ENCODE results near the gene GPATCH1.
"Not testable (repeated sequence)": the region's sequence is repeated elsewhere in the genome, so short reads cannot be mapped to it uniquely, and the experiment has no call there.

Gene GPATCH1

DNA sequence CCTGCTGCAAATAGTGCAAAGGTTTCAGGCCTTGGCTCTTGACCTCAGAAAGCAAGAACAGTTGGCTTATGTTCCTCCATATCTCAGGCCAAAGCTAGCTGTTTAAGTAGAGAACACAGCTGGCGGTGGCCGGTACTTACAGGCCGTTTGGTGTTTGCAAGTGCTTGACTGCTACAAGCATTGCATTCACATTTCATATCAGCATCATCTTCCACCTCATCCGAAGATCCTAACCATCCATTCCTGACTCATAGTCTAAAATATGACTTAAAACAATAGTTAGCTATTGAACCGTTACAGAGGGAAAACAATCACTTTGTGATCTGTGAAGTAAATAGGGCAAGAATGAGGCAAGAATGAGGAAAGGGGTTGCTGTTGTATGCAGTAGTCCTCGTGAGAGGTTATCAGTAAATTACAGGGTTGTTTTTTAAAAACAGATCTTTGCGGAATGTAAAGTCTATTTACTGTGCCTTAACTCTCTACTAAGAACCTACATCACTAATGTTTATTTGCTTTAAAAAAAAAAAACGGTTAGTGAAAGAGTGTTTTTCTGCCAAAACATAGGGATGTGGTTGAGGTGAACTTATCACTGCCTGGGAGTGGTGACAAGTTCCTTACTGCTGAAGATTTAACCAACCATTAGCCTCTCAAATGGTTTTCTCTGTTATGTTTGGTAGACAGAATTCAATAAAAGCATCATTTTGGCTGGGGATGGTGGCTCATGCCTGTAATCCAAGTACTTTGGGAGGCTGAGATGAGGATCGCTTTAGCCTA is 29.3 kb downstream of the GPATCH1 start:
- no peak for DNase-seq (ENCODE audit: low read depth in 4 of 4, low spot score in 1 of 4)

- no peak for DNase-seq (ENCODE audit: low read depth in 4 of 4, low spot score in 1 of 4)
Observed at GRCh38 chr19:33111587-33111986, 30.6 kb downstream of the GPATCH1 start.

- DNase-seq (ENCODE audit: low read depth in 4 of 4, low spot score in 1 of 4), result no peak
Observed at GRCh38 chr19:33114312-33114711, 33.3 kb downstream of the GPATCH1 start.

DNA sequence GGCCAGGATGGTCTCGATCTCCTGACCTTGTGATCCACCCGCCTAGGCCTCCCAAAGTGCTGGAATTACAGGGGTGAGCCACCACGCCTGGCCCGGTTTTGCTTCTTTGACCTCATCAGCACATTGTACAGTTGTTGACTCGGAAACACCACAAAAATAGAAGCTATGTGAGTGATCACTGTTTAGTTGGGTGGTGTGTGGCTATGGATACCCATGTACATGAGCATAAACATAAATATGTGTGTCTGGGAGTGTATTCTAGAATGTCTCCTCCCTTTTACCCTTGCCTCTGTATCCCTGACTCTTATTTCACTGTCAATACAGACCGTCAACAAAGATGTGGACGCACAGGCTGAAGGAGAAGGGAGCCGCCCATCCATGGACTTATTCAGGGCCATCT is 36.5 kb downstream of the GPATCH1 start:
- no peak for DNase-seq (ENCODE audit: low read depth in 4 of 4, low spot score in 1 of 4)

GRCh38 chr19:33118643-33119042 is 37.7 kb downstream of the GPATCH1 start:
- no peak for DNase-seq (ENCODE audit: low read depth in 4 of 4, low spot score in 1 of 4)

- no peak for DNase-seq (ENCODE audit: low read depth in 4 of 4, low spot score in 1 of 4)
Observed at GRCh38 chr19:33124207-33125098, 43.5 kb downstream of the GPATCH1 start.

DNA sequence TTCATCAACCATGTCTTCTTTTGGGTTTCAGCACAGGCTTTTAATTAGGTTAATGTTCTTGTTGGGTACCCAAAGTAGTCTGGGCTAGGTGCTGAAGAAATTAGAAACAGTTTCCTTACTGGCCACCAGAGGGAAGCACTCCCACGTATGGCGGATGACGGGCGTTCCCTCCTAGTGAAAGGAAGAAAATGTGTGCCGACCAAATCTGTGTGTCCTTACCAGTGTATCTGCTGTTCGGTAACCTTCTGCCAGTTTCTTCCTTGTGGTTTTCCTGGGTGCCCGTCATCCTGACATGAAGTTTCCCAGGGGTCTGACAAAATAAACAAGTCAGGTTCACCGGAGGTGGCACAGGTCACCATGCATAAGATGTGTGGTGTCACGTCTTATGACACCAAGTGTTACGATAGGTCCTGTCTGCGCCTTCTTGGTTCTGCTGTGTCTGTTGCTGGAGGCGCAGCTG is 45.0 kb downstream of the GPATCH1 start:
- DNase-seq (ENCODE audit: low read depth in 4 of 4, low spot score in 1 of 4), result peak; percentile 14 to 36 (median 24)

DNA sequence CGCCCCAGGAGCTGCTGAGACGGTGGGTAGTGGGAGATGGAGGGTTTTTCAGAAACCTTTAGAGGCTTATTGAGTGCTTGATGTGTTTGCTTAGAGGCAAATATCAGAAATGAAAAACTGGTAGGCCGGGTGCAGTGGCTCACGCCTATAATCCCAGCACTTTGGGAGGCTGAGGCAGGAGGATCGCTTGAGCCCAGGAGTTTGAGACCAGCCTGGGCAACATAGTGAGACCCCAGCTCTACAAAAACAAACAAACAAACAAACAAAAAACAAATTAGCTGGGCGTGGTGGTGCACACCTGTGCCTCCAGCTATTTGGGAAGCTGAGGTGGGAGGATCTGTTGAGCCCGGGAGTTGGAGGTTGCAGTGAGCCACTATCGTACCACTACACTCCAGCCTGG is 45.7 kb downstream of the GPATCH1 start:
- not testable (repeated sequence) for DNase-seq (ENCODE audit: low read depth in 4 of 4, low spot score in 1 of 4)

GRCh38 chr19:33129901-33130300 is 48.9 kb downstream of the GPATCH1 start:
- no peak for DNase-seq (ENCODE audit: low read depth in 4 of 4, low spot score in 1 of 4)

GRCh38 chr19:33130433-33130832 is 49.5 kb downstream of the GPATCH1 start:
- DNase-seq (ENCODE audit: low read depth in 4 of 4, low spot score in 1 of 4), result no peak

DNA sequence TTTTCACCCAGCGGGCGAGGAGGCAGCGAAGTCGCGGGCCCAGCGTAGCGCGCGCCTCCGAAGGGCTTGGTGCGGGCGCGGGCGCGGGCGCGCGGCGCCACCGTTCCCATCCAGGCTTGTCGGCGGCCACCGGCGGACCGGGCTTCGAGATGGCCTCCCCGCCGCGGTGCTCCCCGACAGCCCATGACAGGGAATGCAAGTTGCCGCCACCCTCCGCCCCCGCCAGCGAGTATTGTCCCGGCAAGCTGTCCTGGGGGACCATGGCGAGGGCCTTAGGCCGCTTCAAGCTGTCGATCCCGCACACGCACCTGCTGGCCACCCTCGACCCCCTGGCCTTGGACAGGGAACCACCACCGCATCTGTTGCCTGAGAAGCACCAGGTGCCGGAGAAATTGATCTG is 51.0 kb downstream of the GPATCH1 start, which contains the start of gene WDR88:
Gene WDR88 (plus strand): TSS at position 94 of the 400 bp plus-strand sequence. CDS start 56 bp downstream, at position 150.
- DNase-seq (ENCODE audit: low read depth in 4 of 4, low spot score in 1 of 4), result no peak

DNA sequence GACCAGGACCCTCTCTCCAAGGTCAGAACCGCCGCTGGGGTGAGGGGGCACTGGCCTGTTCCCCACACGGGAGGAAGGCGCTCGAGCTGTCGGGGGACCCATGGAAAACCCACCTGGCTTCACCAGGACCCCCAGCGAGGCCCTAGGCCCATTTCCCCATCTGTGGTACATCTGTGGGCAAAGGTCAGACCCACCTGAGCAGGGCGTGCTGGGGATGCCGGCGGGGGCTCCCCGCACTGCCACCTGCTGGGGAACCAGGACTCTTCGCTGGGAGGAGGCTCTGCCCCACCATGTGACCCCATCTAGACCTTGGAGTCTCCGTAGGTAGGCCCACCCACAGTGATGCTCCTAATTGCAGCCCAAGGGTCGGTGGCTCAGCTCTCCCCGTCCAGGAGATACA is 51.4 kb downstream of the GPATCH1 start:
- no peak for DNase-seq (ENCODE audit: low read depth in 4 of 4, low spot score in 1 of 4)

GRCh38 chr19:33133438-33134031 is 52.6 kb downstream of the GPATCH1 start:
- no peak for DNase-seq (ENCODE audit: low read depth in 4 of 4, low spot score in 1 of 4)

- DNase-seq (ENCODE audit: low read depth in 4 of 4, low spot score in 1 of 4), result peak in 3 of 4 experiments; percentile 24 to 65 (median 33)
Observed at GRCh38 chr19:33134571-33135041, 53.6 kb downstream of the GPATCH1 start.

DNA sequence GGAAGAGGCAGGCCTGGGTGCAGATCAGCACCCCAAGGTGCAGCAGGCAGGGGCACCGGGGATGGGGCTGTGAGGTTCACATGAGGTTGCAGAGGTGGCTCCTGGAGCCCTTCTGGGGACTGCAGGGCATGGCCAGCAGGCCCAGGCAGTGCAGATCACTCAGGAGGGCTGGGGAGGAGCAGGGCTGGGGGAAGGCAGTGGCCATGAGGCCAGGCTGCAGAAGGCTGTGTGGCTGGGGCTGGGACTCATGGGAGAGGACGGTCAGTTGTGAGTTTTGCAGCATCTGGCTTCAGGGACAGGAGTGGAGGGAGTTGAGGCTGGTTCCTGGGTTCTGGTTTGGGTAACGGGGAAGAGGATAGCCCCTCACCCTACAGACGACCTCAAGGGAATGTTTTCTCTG is 58.2 kb downstream of the GPATCH1 start:
- no peak for DNase-seq (ENCODE audit: low read depth in 4 of 4, low spot score in 1 of 4)

DNA sequence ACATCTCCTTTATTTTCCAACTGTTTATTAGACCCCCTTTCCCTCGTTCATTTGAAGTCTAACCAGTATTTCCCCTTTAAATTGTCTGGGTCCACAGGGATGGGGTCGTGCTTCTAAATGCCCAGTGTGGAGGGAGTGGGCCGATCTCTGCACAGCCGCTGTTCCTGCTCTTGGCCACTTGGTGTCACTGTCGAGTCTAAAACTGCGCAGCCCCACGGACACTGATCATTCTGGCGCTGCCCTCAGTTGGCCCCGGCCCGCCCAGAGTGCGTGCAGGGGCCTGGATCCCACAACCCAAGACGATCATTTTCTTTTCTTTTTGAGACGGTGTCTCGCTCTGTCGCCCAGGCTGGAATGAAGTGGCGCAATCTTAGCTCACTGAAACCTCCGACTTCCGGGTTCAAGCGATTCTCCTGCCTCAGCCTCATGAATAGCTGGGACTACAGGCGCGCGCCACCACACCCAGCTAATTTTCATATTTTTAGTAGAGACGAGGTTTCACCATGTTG is 63.0 kb downstream of the GPATCH1 start:
- DNase-seq (ENCODE audit: low read depth in 4 of 4, low spot score in 1 of 4), result peak; percentile 24 to 42 (median 34)

DNA sequence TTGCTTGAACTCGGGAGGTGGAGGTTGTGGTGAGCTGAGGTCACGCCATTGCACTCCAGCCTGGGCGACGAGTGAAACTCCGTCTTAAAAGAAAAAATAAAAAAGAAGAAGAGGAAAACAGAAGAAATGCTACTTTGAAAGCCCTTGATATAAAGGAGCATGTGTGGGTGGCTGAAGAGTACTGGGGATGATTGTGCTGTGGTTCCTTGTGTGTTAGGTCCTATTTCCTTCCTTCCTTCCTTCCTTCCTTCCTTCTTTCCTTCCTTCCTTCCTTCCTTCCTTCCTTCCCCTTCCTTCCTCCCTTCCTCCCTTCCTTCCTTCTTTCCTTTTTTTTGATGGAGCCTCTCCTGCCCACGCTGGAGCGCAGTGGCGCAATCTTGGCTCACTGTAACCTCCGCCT is 65.2 kb downstream of the GPATCH1 start:
- DNase-seq (ENCODE audit: low read depth in 4 of 4, low spot score in 1 of 4), result no peak

- no peak for DNase-seq (ENCODE audit: low read depth in 4 of 4, low spot score in 1 of 4)
Observed at GRCh38 chr19:33147538-33147937, 66.6 kb downstream of the GPATCH1 start.

GRCh38 chr19:33150852-33151518 is 70.0 kb downstream of the GPATCH1 start:
- DNase-seq (ENCODE audit: low read depth in 4 of 4, low spot score in 1 of 4), result no peak

DNA sequence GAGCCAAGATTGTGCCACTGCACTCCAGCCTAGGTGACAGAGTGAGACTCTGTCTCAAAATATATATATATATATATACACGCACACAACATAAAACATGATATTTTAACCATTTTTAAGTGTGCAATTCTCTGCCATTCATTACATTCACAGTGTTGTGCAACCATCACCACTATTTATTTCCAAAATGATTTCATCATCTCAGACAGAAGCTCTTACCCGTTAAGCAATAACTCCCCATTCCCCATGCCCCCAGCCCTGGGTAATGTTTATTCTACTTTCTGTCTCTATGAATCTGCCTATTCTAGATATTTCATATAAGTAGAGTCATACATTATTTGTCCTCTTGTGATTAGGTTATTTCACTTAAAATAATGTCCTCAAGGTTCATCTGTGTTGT is 71.2 kb downstream of the GPATCH1 start:
- DNase-seq (ENCODE audit: low read depth in 4 of 4, low spot score in 1 of 4), result no peak

DNA sequence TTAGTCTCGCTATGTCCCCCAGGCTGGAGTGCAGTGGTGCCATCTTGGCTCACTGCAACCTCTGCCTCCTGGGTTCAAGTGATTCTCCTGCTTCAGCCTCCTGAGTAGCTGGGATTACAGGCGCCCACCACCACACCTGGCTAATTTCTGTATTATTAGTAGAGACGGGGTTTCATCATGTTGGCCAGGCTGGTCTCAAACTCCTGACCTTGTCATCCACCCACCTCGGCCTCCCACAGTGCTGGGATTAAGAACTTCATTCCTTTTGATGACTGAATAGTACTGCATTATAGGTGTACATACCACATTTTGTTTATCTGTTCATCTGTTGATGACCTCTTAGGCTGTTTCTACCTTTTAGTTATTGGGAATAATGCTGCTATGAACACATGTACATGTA is 71.6 kb downstream of the GPATCH1 start:
- DNase-seq (ENCODE audit: low read depth in 4 of 4, low spot score in 1 of 4), result not testable (repeated sequence)

Measured in stimulated activated CD4-positive, alpha-beta T cell treated with anti-CD3 and anti-CD28 coated beads, Interleukin-1b, Interleukin-23, amount 100 ng/mL, for 24 hours (primary cell).